Upper lobe of right lung (tissue), 1 donor: ENCODE data around the gene UBQLN4. TPM values are rescaled to one million over a fixed set of nuclear protein-coding genes. Genes with fewer than 3 reads are reported as not detected.
"Not testable (repeated sequence)": the region's sequence is repeated elsewhere in the genome, so short reads cannot be mapped to it uniquely, and the experiment has no call there.

Experiments
- ATAC-seq: fragments of 200-7000 bp; cut with Tn5 transposase; one replicate; pipeline ENCODE4 v1.9.1; 2020; ENCODE audit warnings: mild to moderate bottlenecking, moderate library complexity
- DNase-seq: peaks from one replicate; pipeline ENCODE4 v3.0.0-alpha.2; 2020
- H3K27ac ChIP-seq: fragments of 200-600 bp; one replicate; pipeline ENCODE4 v1.8.0; 2022
- H3K27me3 ChIP-seq: fragments of 200-600 bp; one replicate; pipeline ENCODE4 v1.8.0; 2022; ENCODE audit warnings: mild to moderate bottlenecking
- H3K36me3 ChIP-seq: fragments of 200-600 bp; one replicate; pipeline ENCODE4 v1.8.0; 2022
- H3K4me1 ChIP-seq: fragments of 200-600 bp; one replicate; pipeline ENCODE4 v1.8.0; 2022
- H3K4me3 ChIP-seq: fragments of 200-600 bp; one replicate; pipeline ENCODE4 v1.8.0; 2022; ENCODE audit warnings: mild to moderate bottlenecking
- H3K9me3 ChIP-seq: fragments of 200-600 bp; one replicate; pipeline ENCODE4 v1.8.0; 2022
- intact Hi-C: fragments of 100-400 bp; cut with DNase I; formaldehyde crosslinking; loops from one replicate; pipeline ENCODE4 v1.11.0; 2022
- total RNA-seq: library from RNA; stranded (reverse); fragmentation: NEBNext Ultra II Directional; extraction: Animal tissue kit (Norgen Biotek cat#: 25700); gene quantifications from one replicate; pipeline ENCODE4 v1.2.1, GENCODE V29; 2021
- TF ChIP-seq, protein P1 (sequence below): fragments of 200-600 bp; IDR thresholded peaks from one replicate; pipeline ENCODE4 v1.8.0; 2022; ENCODE audit warnings: antibody characterized with exemption
- donor health status: DM: no; HTN: yes; CAD: no; lungs with severe emphysema.

UBQLN4 gene
- total RNA-seq, 1 donor from 2014 or later: 37.0 TPM

DNA sequence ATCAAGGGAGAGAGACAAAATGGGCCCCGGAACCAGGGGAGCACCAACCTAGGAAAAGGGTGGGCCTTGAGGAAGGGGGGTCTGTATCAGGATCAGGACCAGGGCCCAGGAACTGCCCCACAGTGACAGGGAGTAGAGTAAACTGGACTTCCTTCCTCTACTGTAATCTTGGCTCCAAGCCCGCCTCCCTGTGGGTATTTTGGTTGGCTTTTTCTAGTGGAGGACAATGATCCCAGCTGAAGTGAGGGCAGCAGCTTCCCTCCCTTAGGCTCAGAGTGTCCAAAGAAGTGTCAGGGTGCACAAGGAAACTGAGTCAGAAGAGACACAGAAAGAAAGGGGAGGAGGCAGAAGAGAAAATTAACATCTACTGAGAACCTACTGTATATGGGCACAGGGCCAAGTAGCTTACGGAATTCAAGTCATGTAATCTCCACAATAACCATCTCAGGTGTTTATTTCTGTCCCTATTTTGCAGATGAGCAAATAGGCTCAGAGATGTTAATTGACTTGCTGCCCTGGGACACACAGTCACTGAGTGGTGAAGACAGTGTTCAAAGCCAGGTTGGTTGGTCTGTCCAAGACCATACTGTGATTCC, 4.8 kb downstream of the UBQLN4 start:
- Histone ChIP-seq H3K27me3 (no peaks in the 10 kb centered on the region), H3K36me3 (peaks cover 22% of the 10 kb centered on the region), H3K9me3 (no peaks in the 10 kb centered on the region), H3K4me3 (no peak overlapping the region), H3K4me1 (no peaks in the 10 kb centered on the region), H3K27ac (no peak overlapping the region)
- DNase-seq (no peak), ATAC-seq (no peak)
- intact Hi-C loops: no loop called here
- TF ChIP-seq, protein P1, sequence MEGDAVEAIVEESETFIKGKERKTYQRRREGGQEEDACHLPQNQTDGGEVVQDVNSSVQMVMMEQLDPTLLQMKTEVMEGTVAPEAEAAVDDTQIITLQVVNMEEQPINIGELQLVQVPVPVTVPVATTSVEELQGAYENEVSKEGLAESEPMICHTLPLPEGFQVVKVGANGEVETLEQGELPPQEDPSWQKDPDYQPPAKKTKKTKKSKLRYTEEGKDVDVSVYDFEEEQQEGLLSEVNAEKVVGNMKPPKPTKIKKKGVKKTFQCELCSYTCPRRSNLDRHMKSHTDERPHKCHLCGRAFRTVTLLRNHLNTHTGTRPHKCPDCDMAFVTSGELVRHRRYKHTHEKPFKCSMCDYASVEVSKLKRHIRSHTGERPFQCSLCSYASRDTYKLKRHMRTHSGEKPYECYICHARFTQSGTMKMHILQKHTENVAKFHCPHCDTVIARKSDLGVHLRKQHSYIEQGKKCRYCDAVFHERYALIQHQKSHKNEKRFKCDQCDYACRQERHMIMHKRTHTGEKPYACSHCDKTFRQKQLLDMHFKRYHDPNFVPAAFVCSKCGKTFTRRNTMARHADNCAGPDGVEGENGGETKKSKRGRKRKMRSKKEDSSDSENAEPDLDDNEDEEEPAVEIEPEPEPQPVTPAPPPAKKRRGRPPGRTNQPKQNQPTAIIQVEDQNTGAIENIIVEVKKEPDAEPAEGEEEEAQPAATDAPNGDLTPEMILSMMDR: no peak

DNA sequence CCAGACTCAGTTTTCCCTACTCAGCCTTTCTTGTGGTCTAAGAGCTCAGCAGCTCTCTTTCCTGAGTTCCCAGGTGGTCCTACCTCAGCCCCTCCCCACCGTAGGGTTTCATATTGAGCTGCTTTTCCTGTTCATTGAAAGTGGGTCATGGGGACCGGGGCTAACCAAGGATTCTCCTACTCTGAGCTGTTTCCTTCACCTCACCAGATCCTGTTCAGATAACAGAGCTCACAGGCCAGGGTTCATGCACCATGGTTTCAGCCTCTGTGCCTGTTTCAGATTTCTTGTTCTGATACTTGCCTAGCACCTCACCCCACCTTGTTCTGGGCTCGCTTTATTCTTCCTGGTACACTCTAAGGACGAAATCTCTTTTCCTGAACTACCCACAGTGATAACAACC, 8.5 kb downstream of the UBQLN4 start:
- no peak overlapping the region for H3K4me3 ChIP-seq
- no peak overlapping the region for H3K27ac ChIP-seq
- ATAC-seq: no peak
- no peak for DNase-seq
- intact Hi-C loops: no loop called here
- H3K9me3 ChIP-seq: no peaks in the 10 kb centered on the region
- no peaks in the 10 kb centered on the region for H3K4me1 ChIP-seq
- H3K36me3 ChIP-seq: peaks cover 53% of the 10 kb centered on the region
- H3K27me3 ChIP-seq: no peaks in the 10 kb centered on the region
- TF ChIP-seq, protein P1: no peak

GRCh38 chr1:156042828-156043227, 10.8 kb downstream of the UBQLN4 start:
- intact Hi-C loops: no loop called here
- Histone ChIP-seq H3K4me3 (no peak overlapping the region), H3K36me3 (peaks cover 56% of the 10 kb centered on the region), H3K4me1 (no peaks in the 10 kb centered on the region), H3K27ac (no peak overlapping the region), H3K9me3 (no peaks in the 10 kb centered on the region), H3K27me3 (no peaks in the 10 kb centered on the region)
- DNase-seq: no peak
- TF ChIP-seq, protein P1: no peak
- no peak for ATAC-seq

DNA sequence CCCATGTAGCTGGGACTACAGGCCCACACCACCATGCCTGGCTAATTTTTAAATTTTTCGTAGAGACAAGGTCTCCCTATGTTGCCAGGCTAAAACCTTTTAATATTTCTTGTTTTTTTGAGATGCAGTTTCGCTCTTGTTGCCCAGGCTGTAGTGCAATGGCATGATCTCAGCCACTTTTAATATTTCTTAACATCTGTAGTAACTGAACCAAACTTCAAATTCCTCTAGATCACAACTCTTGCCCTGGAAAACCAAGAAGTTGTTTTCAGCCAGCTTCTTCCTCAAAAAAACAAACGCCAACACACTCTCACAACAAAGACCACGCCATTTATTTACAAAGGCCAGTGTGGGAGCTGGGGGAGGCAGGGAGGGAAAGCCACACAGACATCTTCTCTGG, 18.6 kb downstream of the UBQLN4 start:
- H3K27ac ChIP-seq, ATAC-seq, H3K27me3 ChIP-seq, H3K9me3 ChIP-seq, H3K4me3 ChIP-seq, DNase-seq, intact Hi-C loops, H3K4me1 ChIP-seq: not testable (repeated sequence)
- peaks cover 26% of the 10 kb centered on the region for H3K36me3 ChIP-seq

GRCh38 chr1:156033011-156033410, 20.6 kb downstream of the UBQLN4 start:
- TF ChIP-seq, protein P1: no peak
- intact Hi-C loops: no loop called here
- Histone ChIP-seq H3K36me3 (peaks cover 15% of the 10 kb centered on the region), H3K27ac (no peak overlapping the region), H3K4me3 (no peak overlapping the region), H3K4me1 (no peaks in the 10 kb centered on the region), H3K27me3 (no peaks in the 10 kb centered on the region), H3K9me3 (no peaks in the 10 kb centered on the region)
- DNase-seq: no peak
- no peak for ATAC-seq

DNA sequence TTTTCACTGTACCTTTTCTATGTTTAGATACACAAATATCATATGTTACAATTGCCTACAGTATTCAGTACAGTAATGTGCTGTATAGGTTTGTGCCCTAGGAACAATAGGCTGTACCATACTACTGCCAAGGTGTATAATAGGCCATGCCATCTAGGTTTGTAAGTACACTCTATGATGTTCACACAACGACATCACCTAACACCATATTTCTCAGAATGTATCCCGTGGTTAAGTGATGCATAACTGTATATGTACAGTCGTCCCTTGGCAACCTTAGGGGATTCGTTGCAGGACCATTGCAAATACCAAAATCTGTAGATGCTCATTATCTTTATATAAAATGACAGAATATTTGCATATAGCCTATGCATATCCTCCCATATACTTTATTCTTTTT, 27.0 kb downstream of the UBQLN4 start:
- no peak for ATAC-seq
- intact Hi-C loops: no loop called here
- no peaks in the 10 kb centered on the region for H3K27me3 ChIP-seq
- no peaks in the 10 kb centered on the region for H3K9me3 ChIP-seq
- H3K4me3 ChIP-seq: no peak overlapping the region
- no peak overlapping the region for H3K27ac ChIP-seq
- TF ChIP-seq, protein P1: no peak
- no peaks in the 10 kb centered on the region for H3K4me1 ChIP-seq
- no peaks in the 10 kb centered on the region for H3K36me3 ChIP-seq
- DNase-seq: no peak
